Endothelial cell (in vitro differentiated cells): ENCODE results near the gene DTX3L. TPM values are rescaled to one million over a fixed set of nuclear protein-coding genes. Genes with fewer than 3 reads are reported as not detected.

Experiments used
- DNase-seq: peaks from one replicate; pipeline ENCODE4 v3.0.0; 2021; ENCODE audit warnings: low spot score
- H3K27ac Mint-ChIP-seq: one replicate; pipeline ENCODE4 v1.8.0; 2021; ENCODE audit warnings: mixed read lengths, inconsistent platforms; ENCODE audit not compliant: unreplicated experiment
- H3K27me3 Mint-ChIP-seq: one replicate; pipeline ENCODE4 v1.8.0; 2021; ENCODE audit warnings: mild to moderate bottlenecking, moderate library complexity, mixed read lengths, inconsistent platforms; ENCODE audit not compliant: unreplicated experiment
- H3K36me3 Mint-ChIP-seq: one replicate; pipeline ENCODE4 v1.8.0; 2021; ENCODE audit warnings: mild to moderate bottlenecking, low read depth, mixed read lengths, inconsistent platforms; ENCODE audit not compliant: unreplicated experiment
- H3K4me1 Mint-ChIP-seq: one replicate; pipeline ENCODE4 v1.8.0; 2021; ENCODE audit warnings: mild to moderate bottlenecking, mixed read lengths, inconsistent platforms; ENCODE audit not compliant: unreplicated experiment
- H3K4me3 Mint-ChIP-seq: one replicate; pipeline ENCODE4 v1.8.0; 2021; ENCODE audit warnings: mild to moderate bottlenecking, mixed read lengths, inconsistent platforms; ENCODE audit not compliant: unreplicated experiment
- H3K9me3 Mint-ChIP-seq: one replicate; pipeline ENCODE4 v1.8.0; 2021; ENCODE audit warnings: mixed read lengths, inconsistent platforms; ENCODE audit not compliant: unreplicated experiment
- total RNA-seq: library from RNA; stranded (reverse); fragmentation: NEBNext Ultra II Directional; extraction: Animal tissue kit (Norgen Biotek cat#: 25700); gene quantifications from one replicate; pipeline ENCODE4 v1.2.1, GENCODE V29; 2021; ENCODE audit not compliant: unreplicated experiment
- TF ChIP-seq, protein P1 (sequence below): fragments of 200-600 bp; sonication (generic); IDR thresholded peaks from one replicate; pipeline ENCODE4 v1.5.0; 2021; ENCODE audit warnings: antibody characterized with exemption; ENCODE audit not compliant: unreplicated experiment

DTX3L gene
- total RNA-seq, 1 donor from 2014 or later, result 6.0 TPM

DNA sequence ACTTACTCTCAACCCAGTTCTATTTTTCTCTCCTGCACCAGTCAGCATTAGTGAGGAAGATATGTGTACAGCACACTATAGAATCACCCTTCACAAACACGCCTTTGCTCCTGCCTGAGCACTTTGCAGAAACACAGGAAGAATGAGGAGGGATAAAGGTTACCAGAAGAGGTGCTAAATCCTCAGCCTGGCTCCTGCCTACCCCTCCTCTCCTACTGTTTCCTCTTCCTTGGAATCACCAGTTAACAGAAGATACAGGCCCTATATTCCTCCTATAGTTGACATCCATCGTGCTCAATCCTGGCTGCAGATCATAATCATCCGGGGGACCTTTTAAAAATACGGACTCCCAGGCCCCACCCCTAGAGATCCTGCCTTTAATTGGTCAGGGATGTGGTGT lies 42.2 kb downstream of the DTX3L start:
- Mint-ChIP-seq H3K9me3 (no peaks in the 10 kb centered on the region), H3K4me1 (peaks cover 3% of the 10 kb centered on the region), H3K4me3 (no peak overlapping the region), H3K36me3 (no peaks in the 10 kb centered on the region), H3K27ac (no peak overlapping the region), H3K27me3 (no peaks in the 10 kb centered on the region)
- DNase-seq, result no peak
- TF ChIP-seq, protein P1, sequence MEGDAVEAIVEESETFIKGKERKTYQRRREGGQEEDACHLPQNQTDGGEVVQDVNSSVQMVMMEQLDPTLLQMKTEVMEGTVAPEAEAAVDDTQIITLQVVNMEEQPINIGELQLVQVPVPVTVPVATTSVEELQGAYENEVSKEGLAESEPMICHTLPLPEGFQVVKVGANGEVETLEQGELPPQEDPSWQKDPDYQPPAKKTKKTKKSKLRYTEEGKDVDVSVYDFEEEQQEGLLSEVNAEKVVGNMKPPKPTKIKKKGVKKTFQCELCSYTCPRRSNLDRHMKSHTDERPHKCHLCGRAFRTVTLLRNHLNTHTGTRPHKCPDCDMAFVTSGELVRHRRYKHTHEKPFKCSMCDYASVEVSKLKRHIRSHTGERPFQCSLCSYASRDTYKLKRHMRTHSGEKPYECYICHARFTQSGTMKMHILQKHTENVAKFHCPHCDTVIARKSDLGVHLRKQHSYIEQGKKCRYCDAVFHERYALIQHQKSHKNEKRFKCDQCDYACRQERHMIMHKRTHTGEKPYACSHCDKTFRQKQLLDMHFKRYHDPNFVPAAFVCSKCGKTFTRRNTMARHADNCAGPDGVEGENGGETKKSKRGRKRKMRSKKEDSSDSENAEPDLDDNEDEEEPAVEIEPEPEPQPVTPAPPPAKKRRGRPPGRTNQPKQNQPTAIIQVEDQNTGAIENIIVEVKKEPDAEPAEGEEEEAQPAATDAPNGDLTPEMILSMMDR, result no peak

- TF ChIP-seq, protein P1, result no peak
- Mint-ChIP-seq H3K9me3 (no peaks in the 10 kb centered on the region), H3K27me3 (peaks cover 3% of the 10 kb centered on the region), H3K36me3 (no peaks in the 10 kb centered on the region), H3K4me3 (no peak overlapping the region), H3K27ac (no peak overlapping the region), H3K4me1 (peaks cover 10% of the 10 kb centered on the region)
- DNase-seq, result no peak
Measured at GRCh38 chr3:122608916-122609315, 44.8 kb downstream of the DTX3L start.

DNA sequence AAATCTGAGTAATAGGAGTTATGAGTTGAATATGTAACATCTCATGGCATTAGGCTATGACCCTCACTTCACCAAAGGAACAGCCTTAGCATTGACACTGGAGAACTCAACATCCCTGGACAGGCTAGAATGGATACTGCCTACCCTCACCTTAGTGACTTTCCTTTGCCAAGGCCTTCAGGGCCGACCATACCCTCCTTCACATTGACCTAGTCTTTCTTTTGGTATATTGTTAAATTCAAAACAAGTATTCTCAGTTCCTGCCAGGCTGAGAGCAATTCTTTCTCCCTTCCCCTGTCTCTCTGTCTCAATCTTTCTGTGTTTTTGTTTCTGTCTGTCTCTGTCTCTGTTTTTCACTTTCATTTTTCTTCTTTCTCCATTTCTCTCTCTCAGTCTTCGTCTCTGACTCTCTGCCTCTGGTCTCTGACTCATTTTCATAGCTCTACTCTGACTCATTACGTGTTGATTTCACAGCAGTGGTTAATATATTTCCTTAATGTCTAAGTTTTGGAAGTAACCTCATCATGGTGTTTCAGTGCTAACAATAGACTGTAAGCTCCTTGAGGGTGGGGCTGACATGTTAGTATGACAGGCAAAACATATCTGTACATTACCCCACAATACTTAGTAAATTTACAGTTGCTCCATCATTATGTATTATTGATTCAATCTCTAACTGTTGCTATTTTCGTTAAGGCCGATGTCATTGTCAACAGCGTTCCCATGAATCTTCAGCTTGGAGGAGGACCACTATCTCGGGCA lies 45.8 kb downstream of the DTX3L start:
- no peak for DNase-seq
- TF ChIP-seq, protein P1, result no peak
- H3K4me3 Mint-ChIP-seq, result no peak overlapping the region
- H3K27ac Mint-ChIP-seq, result no peak overlapping the region
- H3K36me3 Mint-ChIP-seq, result no peaks in the 10 kb centered on the region
- H3K4me1 Mint-ChIP-seq, result peaks cover 10% of the 10 kb centered on the region
- no peaks in the 10 kb centered on the region for H3K9me3 Mint-ChIP-seq
- peaks cover 3% of the 10 kb centered on the region for H3K27me3 Mint-ChIP-seq

GRCh38 chr3:122612696-122613095 lies 48.6 kb downstream of the DTX3L start:
- no peak for DNase-seq
- Mint-ChIP-seq H3K4me3 (no peak overlapping the region), H3K4me1 (peaks cover 6% of the 10 kb centered on the region), H3K9me3 (no peaks in the 10 kb centered on the region), H3K27me3 (peaks cover 3% of the 10 kb centered on the region), H3K27ac (no peak overlapping the region), H3K36me3 (no peaks in the 10 kb centered on the region)
- TF ChIP-seq, protein P1, result no peak

- no peak overlapping the region for H3K4me3 Mint-ChIP-seq
- peaks cover 3% of the 10 kb centered on the region for H3K27me3 Mint-ChIP-seq
- H3K4me1 Mint-ChIP-seq, result peaks cover 6% of the 10 kb centered on the region
Measured at GRCh38 chr3:122615303-122615702, 51.2 kb downstream of the DTX3L start.

More at GRCh38 chr3:122615303-122615702, 51.2 kb downstream of the DTX3L start:
- TF ChIP-seq, protein P1, result no peak
- DNase-seq, result no peak
- no peaks in the 10 kb centered on the region for H3K9me3 Mint-ChIP-seq
- H3K27ac Mint-ChIP-seq, result no peak overlapping the region
- H3K36me3 Mint-ChIP-seq, result no peaks in the 10 kb centered on the region
